PFSK-1 (cell line): ENCODE data around the gene MSI2.

Experiments
- FOXP2 ChIP-seq: optimal IDR thresholded peaks from 2 replicates; pipeline ENCODE3; 2011; ENCODE audit warnings: borderline replicate concordance, control low read depth, inconsistent platforms; ENCODE audit not compliant: insufficient read depth; ENCODE audit errors: extremely low read length, extremely low read depth
- POLR2AphosphoS5 ChIP-seq: IDR thresholded peaks from 2 replicates; pipeline ENCODE4 v1.6.1; 2012; ENCODE audit warnings: low read depth, mild to moderate bottlenecking, control low read depth, low read length, moderate library complexity
- REST ChIP-seq, 2 experiments: IDR thresholded peaks; 2 replicates each; pipeline versions ENCODE4 v1.6.1 to v1.8.0; 2011 to 2012; ENCODE audit warnings: low read depth in 2 of 2, low read length in 2 of 2, control low read depth in 1 of 2, inconsistent platforms in 1 of 2, mild to moderate bottlenecking in 1 of 2, moderate library complexity in 1 of 2; ENCODE audit not compliant: insufficient read depth in 1 of 2
- SIN3A ChIP-seq: IDR thresholded peaks from 2 replicates; pipeline ENCODE4 v1.6.1; 2012; ENCODE audit warnings: mild to moderate bottlenecking, low read length, moderate library complexity, borderline replicate concordance; ENCODE audit not compliant: insufficient read depth
- TAF1 ChIP-seq: IDR thresholded peaks from 2 replicates; pipeline ENCODE4 v1.6.1; 2012; ENCODE audit warnings: low read length, control low read depth, borderline replicate concordance; ENCODE audit not compliant: insufficient read depth

MSI2 gene

GRCh38 chr17:57522042-57523005, 266.0 kb downstream of the MSI2 start:
- no peak for TF ChIP-seq SIN3A
- no peak for TF ChIP-seq POLR2AphosphoS5
- TF ChIP-seq REST (IDR thresholded peaks at IDR 0.05; ENCODE audit: insufficient read depth in 1 of 2, low read depth in 2 of 2, low read length in 2 of 2): no peak
- no peak for TF ChIP-seq TAF1
- TF ChIP-seq FOXP2: no peak

DNA sequence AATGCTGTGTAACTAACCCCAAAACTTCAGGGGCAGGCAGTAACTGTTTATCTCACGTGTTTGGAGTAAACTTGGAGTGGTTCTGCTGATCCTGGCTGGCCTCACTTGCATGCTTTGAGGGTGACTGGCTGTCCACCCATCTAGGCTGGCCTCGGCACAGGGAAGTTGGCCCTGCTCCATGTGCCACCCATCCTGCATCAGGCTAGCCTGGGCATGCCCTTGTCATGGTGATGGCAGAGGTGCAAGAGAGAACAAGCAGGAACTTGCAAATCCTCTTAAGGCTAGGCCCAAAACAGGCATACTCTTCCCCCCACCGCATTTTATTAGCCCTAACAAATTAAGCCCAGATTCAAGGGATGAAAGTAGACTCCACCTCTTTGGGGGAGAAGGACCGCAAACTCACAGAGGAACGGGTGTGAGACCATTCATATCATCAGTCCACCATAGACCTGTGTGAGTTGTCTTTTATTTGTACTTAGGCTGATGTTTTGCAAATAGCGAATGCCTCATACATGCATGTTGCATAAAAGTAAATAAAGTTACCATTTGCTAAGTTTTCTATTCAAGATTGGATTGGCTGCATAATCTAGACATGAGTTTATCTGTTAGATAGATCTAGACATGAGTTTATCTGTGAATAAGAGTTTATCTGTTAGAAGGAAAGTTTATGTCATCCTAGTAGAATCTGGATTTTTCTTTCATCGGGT, 267.8 kb downstream of the MSI2 start:
- no peak for TF ChIP-seq TAF1

DNA sequence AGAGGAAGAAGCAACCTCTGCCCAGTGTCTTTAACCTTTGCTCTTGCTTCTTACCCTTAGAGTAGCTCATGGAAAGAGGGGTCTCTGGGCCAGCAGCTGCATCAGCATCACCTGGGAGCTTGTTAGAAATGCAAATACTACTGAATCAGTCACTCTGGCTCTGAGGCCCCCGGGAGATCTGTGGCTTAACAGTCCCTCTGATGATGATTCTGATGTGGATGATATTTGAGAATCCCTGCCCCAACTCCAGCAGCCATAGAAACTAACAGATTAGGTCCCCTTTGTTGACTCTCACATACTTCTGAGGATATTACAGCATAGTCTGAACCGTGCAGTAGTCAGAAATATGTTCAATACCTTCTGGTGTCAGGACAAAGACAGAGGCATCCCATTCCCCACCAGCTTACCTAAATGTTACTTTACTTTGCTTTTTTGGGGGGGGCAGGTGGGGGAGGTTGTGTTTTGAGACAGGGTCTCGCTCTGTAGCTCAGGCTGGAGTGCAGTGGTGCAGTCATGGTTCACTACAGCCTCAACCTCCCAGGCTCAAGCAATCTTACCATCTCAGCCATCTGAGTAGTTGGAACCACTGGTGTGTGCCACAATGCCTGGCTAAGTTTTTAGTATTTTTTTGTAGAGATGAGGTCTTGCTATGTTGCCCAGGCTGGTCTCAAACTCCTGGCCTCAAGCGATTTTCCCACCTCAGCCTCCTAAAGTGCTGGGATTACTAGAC, 268.7 kb downstream of the MSI2 start:
- TF ChIP-seq FOXP2 (no peak), POLR2AphosphoS5 (no peak), REST (IDR thresholded peaks at IDR 0.05; ENCODE audit: insufficient read depth in 1 of 2, low read depth in 2 of 2, low read length in 2 of 2) (no peak), TAF1 (no peak), SIN3A (no peak)

DNA sequence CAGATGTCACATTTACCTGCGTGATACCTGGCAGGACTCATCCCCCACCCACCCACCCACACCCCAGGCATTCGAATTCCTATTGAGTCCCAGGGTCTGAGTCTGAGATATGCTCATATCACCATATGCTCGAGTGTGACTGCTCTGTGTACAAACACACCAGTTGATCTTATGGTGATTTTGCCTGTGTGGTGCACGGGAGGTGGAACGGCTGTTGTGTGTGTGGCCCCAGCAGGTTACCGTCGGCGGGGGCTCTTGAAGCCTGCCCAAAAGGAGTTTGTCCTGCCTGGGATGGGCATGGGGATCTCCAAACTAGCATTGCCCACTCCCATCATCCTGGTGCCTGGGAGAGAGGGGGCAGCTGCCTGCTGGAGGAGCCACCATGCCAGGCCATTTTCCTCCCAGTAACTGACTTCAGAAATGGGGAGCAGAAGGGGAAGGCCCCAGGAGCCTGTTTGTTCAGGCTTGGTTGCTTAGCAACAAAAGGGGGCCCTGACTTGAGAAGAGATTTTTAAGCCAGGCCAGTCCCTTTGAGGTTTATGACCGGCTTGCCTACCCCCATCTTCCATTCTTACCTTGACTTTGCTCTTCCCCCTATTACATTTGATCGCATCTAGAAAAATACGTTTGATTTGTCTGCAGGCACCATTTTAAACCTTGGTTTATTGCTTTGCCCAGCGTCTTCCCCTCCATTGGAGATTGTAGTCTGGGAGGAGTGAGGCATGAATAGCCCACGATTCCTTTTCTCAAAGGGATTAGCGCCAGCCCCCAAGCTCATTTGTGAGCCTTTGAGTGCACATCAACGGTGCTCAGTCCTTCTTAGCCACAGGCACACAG, 271.1 kb downstream of the MSI2 start:
- TF ChIP-seq POLR2AphosphoS5 (no peak), TAF1 (no peak), SIN3A (no peak), REST (IDR thresholded peaks at IDR 0.05; ENCODE audit: insufficient read depth in 1 of 2, low read depth in 2 of 2, low read length in 2 of 2) (no peak), FOXP2 (no peak)
